Transverse colon (tissue), 4 donors: ENCODE measurements around the gene RBP3.

ENCODE experiments used
- CTCF ChIP-seq, 5 experiments: fragments of 200-600 bp in 3 of 5; fragments of 450-650 bp in 2 of 5; sonication (generic) in 3 of 5; IDR thresholded peaks; 1 replicate in 2 of 5; 2 replicates in 3 of 5; pipeline ENCODE4 v1.5.1; 2016 to 2017; ENCODE audit warnings: antibody characterized with exemption in 5 of 5, inconsistent platforms in 3 of 5, mild to moderate bottlenecking in 2 of 5, moderate library complexity in 1 of 5
- EP300 ChIP-seq: sonication (generic); formaldehyde crosslinking; IDR thresholded peaks from one replicate; pipeline ENCODE4 v1.6.1; 2017; ENCODE audit warnings: antibody characterized with exemption, low read depth
- POLR2AphosphoS5 ChIP-seq, 3 donors: sonication (generic); formaldehyde crosslinking; IDR thresholded peaks; one replicate each; pipeline ENCODE4 v1.6.1; 2016; ENCODE audit warnings: antibody characterized with exemption in 3 of 3

GRCh38 chr10:47369251-47369894, 21.2 kb downstream of the RBP3 start:
- TF ChIP-seq POLR2AphosphoS5 (IDR thresholded peaks at IDR 0.05): no peak
- TF ChIP-seq CTCF (IDR thresholded peaks at IDR 0.05): no peak
- no peak for TF ChIP-seq EP300
